HFFc6 (cell line): ENCODE results near the gene F10. TPM values are rescaled to one million over a fixed set of nuclear protein-coding genes. Genes with fewer than 3 reads are reported as not detected.
"Not testable (repeated sequence)": the region's sequence is repeated elsewhere in the genome, so short reads cannot be mapped to it uniquely, and the experiment has no call there.

Experiments used
- DNase-seq: peaks from one replicate; pipeline ENCODE4 v3.0.0-alpha.2; 2018
- H3K27ac Mint-ChIP-seq: 2 replicates; pipeline ENCODE4 v1.8.0; 2020; ENCODE audit warnings: mild to moderate bottlenecking, mixed read lengths
- H3K27me3 Mint-ChIP-seq: 2 replicates; pipeline ENCODE4 v1.8.0; 2021; ENCODE audit warnings: mild to moderate bottlenecking, moderate library complexity, mixed read lengths; ENCODE audit not compliant: insufficient read depth
- H3K36me3 Mint-ChIP-seq: 2 replicates; pipeline ENCODE4 v1.8.0; 2021; ENCODE audit warnings: low read depth, mixed read lengths
- H3K4me1 Mint-ChIP-seq: 2 replicates; pipeline ENCODE4 v1.8.0; 2020; ENCODE audit warnings: low read depth, mixed read lengths
- H3K4me3 Mint-ChIP-seq: 2 replicates; pipeline ENCODE4 v1.8.0; 2020; ENCODE audit warnings: mild to moderate bottlenecking, moderate library complexity, mixed read lengths
- H3K9me3 Mint-ChIP-seq: 2 replicates; pipeline ENCODE4 v1.8.0; 2020; ENCODE audit warnings: mild to moderate bottlenecking, mixed read lengths
- total RNA-seq, 6 experiments: library from RNA; stranded (reverse); fragmentation: NEBNext Ultra II Directional; extraction: Animal tissue kit (Norgen Biotek cat#: 25700); gene quantifications; 2 replicates in 1 of 6; 3 replicates in 5 of 6; pipeline ENCODE4 v1.2.3, GENCODE V29; 2021
- TF ChIP-seq, protein P1 (sequence below): fragments of 200-600 bp; sonication (generic); IDR thresholded peaks from 2 replicates; pipeline ENCODE4 v1.5.0; 2021; ENCODE audit warnings: antibody characterized with exemption, mild to moderate bottlenecking

The F10 gene
- total RNA-seq, 6 experiments from 2014 or later = 10.2 to 21.3 (median 10.8) TPM

DNA sequence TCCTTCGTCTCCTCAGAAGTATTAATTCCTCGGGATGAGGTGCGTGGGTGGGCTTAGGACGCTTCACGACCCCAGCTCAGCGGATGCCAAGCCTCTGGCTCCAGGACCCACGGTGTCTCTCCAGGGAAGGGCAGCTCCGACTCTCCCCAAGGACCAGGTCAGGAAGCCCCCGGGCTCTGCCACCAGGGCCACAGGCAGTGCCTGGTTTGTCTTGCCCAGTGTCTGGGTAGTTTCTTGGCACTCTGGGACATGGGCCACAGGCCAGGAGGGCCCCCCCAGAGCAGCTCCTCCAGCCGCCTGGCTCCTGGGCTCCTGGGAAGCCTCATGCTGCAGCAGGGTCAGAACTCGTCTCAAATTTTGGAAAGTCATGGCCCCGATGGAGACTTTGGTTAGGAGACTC lies 38.4 kb downstream of the F10 start:
- Mint-ChIP-seq H3K27me3 (peaks cover 13% of the 10 kb centered on the region), H3K36me3 (peaks cover 16% of the 10 kb centered on the region), H3K9me3 (no peaks in the 10 kb centered on the region), H3K27ac (no peak overlapping the region), H3K4me3 (no peak overlapping the region), H3K4me1 (peaks cover 11% of the 10 kb centered on the region)
- DNase-seq = no peak
- TF ChIP-seq, protein P1, sequence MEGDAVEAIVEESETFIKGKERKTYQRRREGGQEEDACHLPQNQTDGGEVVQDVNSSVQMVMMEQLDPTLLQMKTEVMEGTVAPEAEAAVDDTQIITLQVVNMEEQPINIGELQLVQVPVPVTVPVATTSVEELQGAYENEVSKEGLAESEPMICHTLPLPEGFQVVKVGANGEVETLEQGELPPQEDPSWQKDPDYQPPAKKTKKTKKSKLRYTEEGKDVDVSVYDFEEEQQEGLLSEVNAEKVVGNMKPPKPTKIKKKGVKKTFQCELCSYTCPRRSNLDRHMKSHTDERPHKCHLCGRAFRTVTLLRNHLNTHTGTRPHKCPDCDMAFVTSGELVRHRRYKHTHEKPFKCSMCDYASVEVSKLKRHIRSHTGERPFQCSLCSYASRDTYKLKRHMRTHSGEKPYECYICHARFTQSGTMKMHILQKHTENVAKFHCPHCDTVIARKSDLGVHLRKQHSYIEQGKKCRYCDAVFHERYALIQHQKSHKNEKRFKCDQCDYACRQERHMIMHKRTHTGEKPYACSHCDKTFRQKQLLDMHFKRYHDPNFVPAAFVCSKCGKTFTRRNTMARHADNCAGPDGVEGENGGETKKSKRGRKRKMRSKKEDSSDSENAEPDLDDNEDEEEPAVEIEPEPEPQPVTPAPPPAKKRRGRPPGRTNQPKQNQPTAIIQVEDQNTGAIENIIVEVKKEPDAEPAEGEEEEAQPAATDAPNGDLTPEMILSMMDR = no peak

DNA sequence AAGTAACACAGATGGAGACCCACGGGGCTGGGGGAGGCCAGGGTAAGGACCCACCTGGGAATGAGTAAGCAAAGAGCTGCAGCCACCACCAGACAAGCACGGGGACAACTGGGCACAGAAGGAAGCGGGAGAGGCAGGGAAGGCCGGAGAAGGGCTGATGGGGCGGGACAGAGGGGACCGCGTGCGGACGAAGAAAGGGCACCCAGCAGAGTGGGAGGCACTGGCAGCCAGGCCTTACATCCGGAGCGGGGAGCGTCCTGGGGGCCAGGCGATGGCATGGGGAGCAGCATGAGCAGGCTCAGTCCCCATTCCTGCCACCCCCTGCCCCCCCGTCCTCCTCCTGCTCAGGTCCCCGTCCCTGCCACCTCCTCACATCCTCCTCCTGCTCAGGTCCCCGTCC lies 38.8 kb downstream of the F10 start:
- no peak overlapping the region for H3K27ac Mint-ChIP-seq
- TF ChIP-seq, protein P1 = no peak
- H3K4me1 Mint-ChIP-seq = peaks cover 15% of the 10 kb centered on the region
- no peak overlapping the region for H3K4me3 Mint-ChIP-seq
- H3K27me3 Mint-ChIP-seq = peaks cover 13% of the 10 kb centered on the region
- no peak for DNase-seq
- peaks cover 16% of the 10 kb centered on the region for H3K36me3 Mint-ChIP-seq
- H3K9me3 Mint-ChIP-seq = no peaks in the 10 kb centered on the region

DNA sequence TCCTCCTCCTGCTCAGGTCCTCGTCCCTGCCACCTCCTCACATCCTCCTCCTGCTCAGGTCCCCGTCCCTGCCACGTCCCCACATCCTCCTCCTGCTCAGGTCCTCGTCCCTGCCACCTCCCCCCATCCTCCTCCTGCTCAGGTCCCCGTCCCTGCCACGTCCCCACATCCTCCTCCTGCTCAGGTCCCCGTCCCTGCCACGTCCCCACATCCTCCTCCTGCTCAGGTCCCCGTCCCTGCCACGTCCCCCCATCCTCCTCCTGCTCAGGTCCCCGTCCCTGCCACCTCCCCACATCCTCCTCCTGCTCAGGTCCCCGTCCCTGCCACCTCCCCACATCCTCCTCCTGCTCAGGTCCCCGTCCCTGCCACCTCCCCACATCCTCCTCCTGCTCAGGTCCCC lies 39.4 kb downstream of the F10 start:
- H3K4me1 Mint-ChIP-seq = peaks cover 17% of the 10 kb centered on the region
- not testable (repeated sequence) for H3K9me3 Mint-ChIP-seq, DNase-seq, H3K4me3 Mint-ChIP-seq, H3K27ac Mint-ChIP-seq
- peaks cover 21% of the 10 kb centered on the region for H3K36me3 Mint-ChIP-seq
- peaks cover 13% of the 10 kb centered on the region for H3K27me3 Mint-ChIP-seq

DNA sequence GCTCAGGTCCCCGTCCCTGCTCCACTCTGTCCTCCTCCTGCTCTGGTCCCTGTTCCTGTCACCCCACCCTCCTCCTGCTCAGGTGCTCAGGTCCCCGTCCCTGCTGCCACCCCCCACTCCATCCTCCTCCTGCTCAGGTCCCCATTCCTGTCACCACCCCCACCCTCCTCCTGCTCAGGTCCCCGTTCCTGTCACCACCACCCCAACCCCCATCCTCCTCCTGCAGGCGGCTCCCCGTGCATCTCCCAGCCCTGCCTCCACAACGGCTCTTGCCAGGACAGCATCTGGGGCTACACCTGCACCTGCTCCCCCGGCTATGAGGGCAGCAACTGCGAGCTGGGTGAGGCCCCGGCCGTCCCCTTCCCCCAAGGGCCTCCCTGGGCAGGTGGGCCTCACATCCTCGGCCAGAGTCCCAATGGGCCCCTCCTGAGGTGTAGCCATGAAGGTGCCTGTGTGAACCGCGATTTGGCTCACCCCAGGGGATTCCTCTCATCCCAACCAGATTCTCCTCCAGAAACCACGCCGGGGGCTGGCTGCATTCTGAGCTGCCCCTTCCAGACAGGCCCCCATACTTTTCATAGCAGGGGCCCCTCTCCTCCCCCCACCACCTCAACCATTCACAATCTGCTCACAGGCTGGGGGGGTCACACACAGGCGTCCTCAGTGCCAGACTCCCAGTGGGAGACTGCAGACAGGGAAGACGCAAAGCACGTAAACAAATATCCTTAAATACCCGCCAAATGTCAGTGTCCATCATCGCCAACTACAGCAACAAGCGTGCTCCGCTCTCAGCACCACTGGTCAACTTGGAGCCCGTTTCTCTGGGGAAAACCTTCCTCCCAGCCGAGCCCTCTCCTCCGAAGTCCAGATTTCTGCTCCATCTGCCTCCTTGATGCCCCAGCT lies 40.4 kb downstream of the F10 start:
- Mint-ChIP-seq H3K27ac (no peak overlapping the region), H3K4me3 (no peak overlapping the region), H3K4me1 (peaks cover 17% of the 10 kb centered on the region), H3K36me3 (peaks cover 31% of the 10 kb centered on the region), H3K27me3 (peaks cover 9% of the 10 kb centered on the region), H3K9me3 (no peaks in the 10 kb centered on the region)
- DNase-seq = no peak
- TF ChIP-seq, protein P1 = no peak

DNA sequence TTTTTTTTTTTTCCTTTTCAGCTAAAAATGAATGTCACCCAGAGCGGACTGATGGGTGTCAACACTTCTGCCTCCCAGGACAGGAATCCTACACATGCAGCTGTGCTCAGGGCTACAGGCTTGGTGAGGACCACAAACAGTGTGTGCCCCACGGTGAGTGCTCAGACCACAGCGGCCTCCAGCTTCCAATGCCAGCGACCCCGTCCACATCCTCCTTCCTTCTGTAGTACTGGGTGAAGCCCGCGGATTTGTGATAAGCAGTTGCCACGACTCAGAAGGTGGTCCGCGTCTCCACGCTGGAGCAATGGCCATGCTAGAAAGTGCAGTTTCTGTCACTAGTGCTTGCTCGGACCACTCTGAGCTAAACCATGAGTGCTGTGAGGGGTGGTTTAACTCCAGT lies 41.9 kb downstream of the F10 start:
- Mint-ChIP-seq H3K9me3 (no peaks in the 10 kb centered on the region), H3K4me3 (no peak overlapping the region), H3K4me1 (peaks cover 17% of the 10 kb centered on the region), H3K27me3 (peaks cover 8% of the 10 kb centered on the region), H3K27ac (no peak overlapping the region), H3K36me3 (peaks cover 46% of the 10 kb centered on the region)
- TF ChIP-seq, protein P1 = no peak
- no peak for DNase-seq

DNA sequence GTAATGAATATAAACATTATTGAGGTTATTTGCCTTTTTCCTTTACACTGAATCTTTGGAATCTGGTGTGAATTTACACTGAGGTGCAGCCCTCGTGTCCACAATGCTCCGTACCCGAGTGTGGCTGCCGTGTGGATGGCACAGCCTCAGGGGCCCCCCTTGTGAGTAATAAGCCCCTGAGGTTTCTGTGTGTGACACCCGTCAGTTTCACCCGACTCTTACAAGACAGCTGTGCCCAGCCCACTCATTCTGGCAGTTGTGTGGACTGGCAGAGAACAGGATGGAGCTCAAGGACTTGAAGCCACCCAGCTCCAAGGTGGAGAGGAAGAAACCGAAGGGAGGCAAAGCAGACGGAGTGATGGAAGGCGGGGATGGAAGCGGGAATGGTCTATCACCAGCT lies 43.7 kb downstream of the F10 start:
- H3K4me1 Mint-ChIP-seq = peaks cover 17% of the 10 kb centered on the region
- H3K9me3 Mint-ChIP-seq = no peaks in the 10 kb centered on the region
- peaks cover 8% of the 10 kb centered on the region for H3K27me3 Mint-ChIP-seq
- TF ChIP-seq, protein P1 = no peak
- no peak for DNase-seq
- H3K36me3 Mint-ChIP-seq = peaks cover 57% of the 10 kb centered on the region
- H3K4me3 Mint-ChIP-seq = no peak overlapping the region
- H3K27ac Mint-ChIP-seq = no peak overlapping the region
